HG03575 (cell line): Measurements from ENCODE around the gene PXYLP1.
"Not testable (repeated sequence)": the region's sequence is repeated elsewhere in the genome, so short reads cannot be mapped to it uniquely, and the experiment has no call there.

ENCODE experiments used
- ATAC-seq: cut with Tn5 transposase; IDR thresholded peaks from one replicate; pipeline ENCODE4 v1.9.1; 2021; ENCODE audit not compliant: unreplicated experiment, insufficient number of reproducible peaks, low FRiP score; ENCODE audit errors: extremely low read depth

The PXYLP1 gene

GRCh38 chr3:141231101-141231951 lies at the start of gene PXYLP1:
TSS of gene PXYLP1 (plus strand) at chr3:141231825. CDS start at chr3:141260176, 28,351 bp downstream.
- ATAC-seq: peak; percentile 74

- ATAC-seq: no peak
Observed at GRCh38 chr3:141183606-141184005, 48.0 kb upstream of the PXYLP1 start.

- ATAC-seq: no peak
Observed at GRCh38 chr3:141184430-141184829, 47.2 kb upstream of the PXYLP1 start.

GRCh38 chr3:141191097-141191749 lies 40.4 kb upstream of the PXYLP1 start:
- no peak for ATAC-seq

- peak; percentile 95 for ATAC-seq
Observed at GRCh38 chr3:141192345-141192744, 39.3 kb upstream of the PXYLP1 start.

GRCh38 chr3:141193066-141193830 lies 38.4 kb upstream of the PXYLP1 start:
- no peak for ATAC-seq

GRCh38 chr3:141201122-141201521 lies 30.5 kb upstream of the PXYLP1 start:
- no peak for ATAC-seq

GRCh38 chr3:141202682-141203081 lies 28.9 kb upstream of the PXYLP1 start:
- no peak for ATAC-seq

GRCh38 chr3:141203866-141204265 lies 27.8 kb upstream of the PXYLP1 start:
- ATAC-seq: no peak

GRCh38 chr3:141204343-141204742 lies 27.3 kb upstream of the PXYLP1 start:
- ATAC-seq: no peak

- not testable (repeated sequence) for ATAC-seq
Observed at GRCh38 chr3:141211306-141211705, 20.3 kb upstream of the PXYLP1 start.

- no peak for ATAC-seq
Observed at GRCh38 chr3:141212101-141212500, 19.5 kb upstream of the PXYLP1 start.

- ATAC-seq: no peak
Observed at GRCh38 chr3:141212555-141212954, 19.1 kb upstream of the PXYLP1 start.

GRCh38 chr3:141216975-141217374 lies 14.7 kb upstream of the PXYLP1 start:
- ATAC-seq: no peak

- no peak for ATAC-seq
Observed at GRCh38 chr3:141217389-141217788, 14.2 kb upstream of the PXYLP1 start.

GRCh38 chr3:141218162-141218835 lies 13.3 kb upstream of the PXYLP1 start:
- no peak for ATAC-seq

GRCh38 chr3:141218926-141219325 lies 12.7 kb upstream of the PXYLP1 start:
- ATAC-seq: no peak

GRCh38 chr3:141223673-141224166 lies 7.9 kb upstream of the PXYLP1 start:
- ATAC-seq: no peak

- no peak for ATAC-seq
Observed at GRCh38 chr3:141225939-141226338, 5.7 kb upstream of the PXYLP1 start.
